Esophagus mucosa (tissue), 1 donor: Measurements from ENCODE around the gene PAFAH1B1. TPM values are rescaled to one million over a fixed set of nuclear protein-coding genes. Genes with fewer than 3 reads are reported as not detected.
A peak's percentile ranks its signal among the peaks of the same experiment; 100 is the strongest.
"Not testable (repeated sequence)": the region's sequence is repeated elsewhere in the genome, so short reads cannot be mapped to it uniquely, and the experiment has no call there.

Experiments
- ATAC-seq: fragments of 200-7000 bp; cut with Tn5 transposase; one replicate; pipeline ENCODE4 v1.9.1; 2020
- total RNA-seq: library from RNA; stranded (reverse); gene quantifications from one replicate; pipeline ENCODE4 v1.2.4, GENCODE V29; 2023
- donor health status: DM: yes; HTN: yes; CAD: no.

Gene PAFAH1B1
- total RNA-seq, 1 donor from 2014 or later = 102 TPM

- ATAC-seq = no peak
These were observed 97.0 kb downstream of the PAFAH1B1 start for GRCh38 chr17:2690165-2691068.

- ATAC-seq = no peak
These were observed 97.8 kb downstream of the PAFAH1B1 start for GRCh38 chr17:2691069-2691871.

GRCh38 chr17:2691965-2692780 lies 98.7 kb downstream of the PAFAH1B1 start:
- ATAC-seq = no peak

GRCh38 chr17:2692781-2693135 lies 99.3 kb downstream of the PAFAH1B1 start:
- no peak for ATAC-seq

GRCh38 chr17:2693561-2694380 lies 100.3 kb downstream of the PAFAH1B1 start:
- ATAC-seq = peak; percentile 64

GRCh38 chr17:2694381-2695242 lies 101.2 kb downstream of the PAFAH1B1 start:
- ATAC-seq = no peak

GRCh38 chr17:2695243-2695960 lies 101.9 kb downstream of the PAFAH1B1 start:
- no peak for ATAC-seq

GRCh38 chr17:2695961-2696760 lies 102.7 kb downstream of the PAFAH1B1 start:
- ATAC-seq = no peak

- ATAC-seq = no peak
These were observed 104.2 kb downstream of the PAFAH1B1 start for GRCh38 chr17:2697611-2698162.

- ATAC-seq = not testable (repeated sequence)
These were observed 105.9 kb downstream of the PAFAH1B1 start for GRCh38 chr17:2699216-2699805.

- ATAC-seq = no peak
These were observed 106.6 kb downstream of the PAFAH1B1 start for GRCh38 chr17:2700030-2700490.

- ATAC-seq = no peak
These were observed 107.2 kb downstream of the PAFAH1B1 start for GRCh38 chr17:2700491-2701141.

- no peak for ATAC-seq
These were observed 107.9 kb downstream of the PAFAH1B1 start for GRCh38 chr17:2701161-2701995.

- no peak for ATAC-seq
These were observed 108.7 kb downstream of the PAFAH1B1 start for GRCh38 chr17:2701996-2702741.

- ATAC-seq = no peak
These were observed 109.7 kb downstream of the PAFAH1B1 start for GRCh38 chr17:2703181-2703580.

GRCh38 chr17:2703606-2704005 lies 110.2 kb downstream of the PAFAH1B1 start:
- ATAC-seq = no peak
